H1 (cell line): ENCODE measurements around the gene RAD18. TPM values are rescaled to one million over a fixed set of nuclear protein-coding genes. Genes with fewer than 3 reads are reported as not detected.

Experiments used
- CTCF ChIA-PET: fragments of 300-600 bp; sonication (Branson Sonifier 250); formaldehyde crosslinking; loops from one replicate; lab custom pipeline; 2021; ENCODE audit not compliant: partially characterized antibody; lab: Charles Lee
- POLR2A ChIA-PET: fragments of 300-600 bp; sonication (Branson Sonifier 250); formaldehyde crosslinking; loops from one replicate; lab custom pipeline; 2021; ENCODE audit warnings: inconsistent platforms; ENCODE audit not compliant: partially characterized antibody; lab: Charles Lee
- DNase-seq, 2 experiments: peaks; one replicate each; pipeline versions ENCODE4 v3.0.0 to v3.0.0-alpha.2; 2010 to 2022; ENCODE audit warnings: low spot score in 2 of 2, low read depth in 1 of 2, mixed read lengths in 1 of 2
- FAIRE-seq: peaks from 2 replicates; lab custom pipeline; 2011; peaks lifted over from hg19 to GRCh38; lab: Jason Lieb, UNC
- H2AFZ ChIP-seq: 2 replicates; pipeline ENCODE4 v1.8.1; 2012; ENCODE audit warnings: low read length, inconsistent platforms
- H2AK5ac ChIP-seq: 2 replicates; pipeline ENCODE4 v1.6.1; 2013; ENCODE audit warnings: low read depth, low read length
- H2BK120ac ChIP-seq: replicated peaks from 2 replicates; pipeline ENCODE3; 2013; ENCODE audit warnings: low read depth, low read length, inconsistent platforms
- H2BK12ac ChIP-seq: 2 replicates; pipeline ENCODE4 v1.6.1; 2013; ENCODE audit warnings: low read depth, low read length
- H2BK15ac ChIP-seq: 2 replicates; pipeline ENCODE4 v1.6.1; 2013; ENCODE audit warnings: low read length
- H2BK20ac ChIP-seq: 2 replicates; pipeline ENCODE4 v1.6.1; 2013; ENCODE audit warnings: low read length
- H2BK5ac ChIP-seq: 2 replicates; pipeline ENCODE4 v1.6.1; 2013; ENCODE audit warnings: low read depth, low read length
- H3K14ac ChIP-seq: 2 replicates; pipeline ENCODE4 v1.6.1; 2013; ENCODE audit warnings: inconsistent platforms; ENCODE audit not compliant: insufficient read length
- H3K18ac ChIP-seq: 2 replicates; pipeline ENCODE4 v1.6.1; 2013; ENCODE audit warnings: low read length; ENCODE audit errors: extremely low read depth
- H3K23ac ChIP-seq: 2 replicates; pipeline ENCODE4 v1.6.1; 2013; ENCODE audit warnings: inconsistent platforms; ENCODE audit not compliant: insufficient read length
- H3K23me2 ChIP-seq: 2 replicates; pipeline ENCODE4 v1.6.1; 2013; ENCODE audit warnings: low read depth, low read length
- H3K27ac ChIP-seq: 2 replicates; pipeline ENCODE4 v1.6.1; 2011; ENCODE audit warnings: low read depth, low read length, inconsistent platforms
- H3K27me3 ChIP-seq, 4 experiments: replicated peaks in 1 of 4; 1 replicate in 1 of 4; 2 replicates in 3 of 4; pipeline versions ENCODE4 v1.6.1 to v1.8.1; 2011 to 2013; ENCODE audit warnings: low read length in 3 of 4, mild to moderate bottlenecking in 3 of 4, inconsistent platforms in 2 of 4, mixed read lengths in 2 of 4, moderate library complexity in 1 of 4; ENCODE audit not compliant: control insufficient read depth in 3 of 4, insufficient read depth in 3 of 4; ENCODE audit errors: extremely low read depth in 1 of 4
- H3K36me3 ChIP-seq, 4 experiments: 2 replicates each; pipeline versions ENCODE4 v1.6.1 to v1.8.1; 2011 to 2013; ENCODE audit warnings: mild to moderate bottlenecking in 4 of 4, low read length in 3 of 4, moderate library complexity in 2 of 4, control low read depth in 1 of 4, inconsistent platforms in 1 of 4; ENCODE audit not compliant: insufficient read depth in 4 of 4, control insufficient read depth in 2 of 4
- H3K4ac ChIP-seq: replicated peaks from 2 replicates; pipeline ENCODE3; 2013; ENCODE audit warnings: low read length, low read depth, mixed read lengths, inconsistent platforms; ENCODE audit not compliant: insufficient read length
- H3K4me1 ChIP-seq, 4 experiments: replicated peaks in 1 of 4; 1 replicate in 1 of 4; 2 replicates in 3 of 4; pipeline versions ENCODE4 v1.6.1 to v1.8.1; 2011 to 2013; ENCODE audit warnings: low read length in 3 of 4, inconsistent platforms in 2 of 4, mixed read lengths in 1 of 4; ENCODE audit not compliant: insufficient read depth in 4 of 4, control insufficient read depth in 3 of 4
- H3K4me2 ChIP-seq, 2 experiments: 2 replicates each; pipeline versions ENCODE4 v1.6.1 to v1.8.1; 2011 to 2013; ENCODE audit warnings: low read depth in 2 of 2, low read length in 2 of 2, control low read depth in 1 of 2, inconsistent platforms in 1 of 2, mild to moderate bottlenecking in 1 of 2; ENCODE audit not compliant: insufficient read depth in 1 of 2
- H3K4me3 ChIP-seq, 4 experiments: fragments of 200-600, 300-600 bp in 1 of 4; sonication (generic), shearing (Covaris generic), sonication (Bioruptor Twin) in 1 of 4; 2 replicates each; pipeline versions ENCODE4 v1.5.1 to v1.8.1; 2011 to 2016; ENCODE audit warnings: low read length in 4 of 4, low read depth in 3 of 4, control low read depth in 2 of 4, inconsistent platforms in 2 of 4, mild to moderate bottlenecking in 2 of 4, mixed read lengths in 1 of 4, moderate library complexity in 1 of 4; ENCODE audit not compliant: insufficient read depth in 2 of 4; ENCODE audit errors: extremely low read depth in 1 of 4
- H3K56ac ChIP-seq: replicated peaks from 2 replicates; pipeline ENCODE3; 2013; ENCODE audit warnings: low read depth, mild to moderate bottlenecking, mixed read lengths, low read length, inconsistent platforms; ENCODE audit not compliant: insufficient read length
- H3K79me1 ChIP-seq: 2 replicates; pipeline ENCODE4 v1.6.1; 2013; ENCODE audit warnings: low read depth, low read length, control low read depth
- H3K79me2 ChIP-seq, 2 experiments: 2 replicates each; pipeline versions ENCODE4 v1.6.1 to v1.8.1; 2012 to 2013; ENCODE audit warnings: low read length in 2 of 2, mild to moderate bottlenecking in 2 of 2, inconsistent platforms in 1 of 2; ENCODE audit not compliant: insufficient read depth in 2 of 2, control insufficient read depth in 1 of 2
- H3K9ac ChIP-seq, 4 experiments: replicated peaks in 1 of 4; 1 replicate in 1 of 4; 2 replicates in 3 of 4; pipeline versions ENCODE4 v1.6.1 to v1.8.1; 2011 to 2013; ENCODE audit warnings: low read depth in 3 of 4, low read length in 3 of 4, control low read depth in 2 of 4, mild to moderate bottlenecking in 2 of 4, moderate library complexity in 2 of 4, inconsistent platforms in 1 of 4; ENCODE audit errors: extremely low read depth in 1 of 4
- H3K9me3 ChIP-seq, 2 experiments: 2 replicates each; pipeline versions ENCODE4 v1.6.1 to v1.8.1; 2012 to 2013; ENCODE audit warnings: mild to moderate bottlenecking in 2 of 2, moderate library complexity in 2 of 2, control low read depth in 1 of 2, inconsistent platforms in 1 of 2, low read depth in 1 of 2, low read length in 1 of 2, mixed read lengths in 1 of 2; ENCODE audit not compliant: insufficient read depth in 2 of 2
- H4K20me1 ChIP-seq, 2 experiments: replicated peaks in 1 of 2; 2 replicates each; pipeline versions ENCODE3 to v1.8.1; 2011 to 2013; ENCODE audit warnings: inconsistent platforms in 2 of 2, low read length in 2 of 2, mild to moderate bottlenecking in 1 of 2; ENCODE audit not compliant: insufficient read depth in 2 of 2, control insufficient read depth in 1 of 2
- H4K5ac ChIP-seq: 2 replicates; pipeline ENCODE4 v1.6.1; 2013; ENCODE audit warnings: low read length, low read depth, mixed read lengths, inconsistent platforms; ENCODE audit not compliant: insufficient read length
- H4K8ac ChIP-seq: 2 replicates; pipeline ENCODE4 v1.8.0; 2013; ENCODE audit warnings: mild to moderate bottlenecking, moderate library complexity, low read length, inconsistent platforms; ENCODE audit not compliant: insufficient read depth; ENCODE audit errors: extremely low read depth
- H4K91ac ChIP-seq: replicated peaks from 2 replicates; pipeline ENCODE3; 2013; ENCODE audit warnings: low read length, mixed read lengths, inconsistent platforms; ENCODE audit not compliant: insufficient read length
- BACH1 ChIP-seq: IDR thresholded peaks from 2 replicates; pipeline ENCODE4 v1.6.1; 2012; ENCODE audit warnings: low read length, improper control_type of control experiment
- CEBPB ChIP-seq: IDR thresholded peaks from 2 replicates; pipeline ENCODE4 v1.6.1; 2012; ENCODE audit warnings: low read depth, low read length
- CHD2 ChIP-seq: IDR thresholded peaks from 2 replicates; pipeline ENCODE4 v1.6.1; 2012; ENCODE audit warnings: low read length, improper control_type of control experiment
- JUN ChIP-seq: IDR thresholded peaks from 2 replicates; pipeline ENCODE4 v1.6.1; 2011; ENCODE audit warnings: low read depth, mild to moderate bottlenecking, improper control_type of control experiment, low read length
- KDM1A ChIP-seq: fragments of 200-600, 300-600 bp; sonication (generic); IDR thresholded peaks from 2 replicates; pipeline ENCODE4 v1.7.1; 2016; ENCODE audit warnings: mild to moderate bottlenecking, low read length, borderline replicate concordance
- RFX5 ChIP-seq: IDR thresholded peaks from 2 replicates; pipeline ENCODE4 v1.6.1; 2011; ENCODE audit warnings: low read depth, low read length, improper control_type of control experiment, borderline replicate concordance
- RNF2 ChIP-seq: fragments of 200-900, 300-1000 bp; sonication (generic); IDR thresholded peaks from 2 replicates; pipeline ENCODE4 v1.7.1; 2016; ENCODE audit warnings: borderline replicate concordance, low read depth, mild to moderate bottlenecking, antibody characterized with exemption, low read length; ENCODE audit not compliant: poor library complexity, severe bottlenecking; ENCODE audit errors: missing control alignments
- SUZ12 ChIP-seq: fragments of 200-600 bp; sonication (generic); IDR thresholded peaks from 2 replicates; pipeline ENCODE4 v1.6.1; 2012; ENCODE audit warnings: mild to moderate bottlenecking, inconsistent platforms, low read length, moderate library complexity, mixed read lengths
- TBP ChIP-seq: IDR thresholded peaks from 2 replicates; pipeline ENCODE4 v1.6.1; 2011; ENCODE audit warnings: low read depth, low read length, improper control_type of control experiment
- WGBS, 2 experiments: shearing (Covaris generic) in 1 of 2; methylation state at CpG; one replicate each; pipeline versions ENCODE4 v1.1.6 to v1.1.7; 2013 to 2015; ENCODE audit warnings: low lambda C conversion rate in 2 of 2, mixed read lengths in 2 of 2, inconsistent platforms in 1 of 2, low coverage in 1 of 2, missing lambda C conversion rate in 1 of 2; ENCODE audit not compliant: insufficient replicate concordance in 2 of 2, insufficient coverage in 1 of 2, insufficient read length in 1 of 2; ENCODE audit errors: extremely low coverage in 1 of 2, missing lambda C conversion rate in 1 of 2; 5-methylcytosine and 5-hydroxymethylcytosine counted together
- polyA plus RNA-seq, 7 experiments: library from polyadenylated mRNA; depleted of rRNA in 3 of 7; stranded (reverse) in 5 of 7; unstranded in 2 of 7; fragments of >200 nt in 5 of 7; fragments of 200-250 nt in 2 of 7; gene quantifications; 1 replicate in 5 of 7; 2 replicates in 1 of 7; 4 replicates in 1 of 7; pipeline versions ENCODE4 v1.2.1 to v1.2.3, GENCODE V29; 2011 to 2013; ENCODE audit warnings: missing spikeins in 2 of 7, mixed read lengths in 2 of 7
- total RNA-seq: library from RNA; stranded (reverse); fragmentation: NEBNext Ultra II Directional; extraction: Animal tissue kit (Norgen Biotek cat#: 25700); gene quantifications from 2 replicates; pipeline ENCODE4 v1.2.1, GENCODE V29; 2021
- TF ChIP-seq, protein P1 (sequence below): IDR thresholded peaks from 2 replicates; pipeline ENCODE4 v1.6.1; 2012; ENCODE audit warnings: inconsistent platforms

The RAD18 gene
- total and polyA plus RNA-seq, 2 of the 8 experiments (the other 6 are each of a cell fraction or from before 2014, with no cell fraction given), result 13.0 to 23.2 TPM

DNA sequence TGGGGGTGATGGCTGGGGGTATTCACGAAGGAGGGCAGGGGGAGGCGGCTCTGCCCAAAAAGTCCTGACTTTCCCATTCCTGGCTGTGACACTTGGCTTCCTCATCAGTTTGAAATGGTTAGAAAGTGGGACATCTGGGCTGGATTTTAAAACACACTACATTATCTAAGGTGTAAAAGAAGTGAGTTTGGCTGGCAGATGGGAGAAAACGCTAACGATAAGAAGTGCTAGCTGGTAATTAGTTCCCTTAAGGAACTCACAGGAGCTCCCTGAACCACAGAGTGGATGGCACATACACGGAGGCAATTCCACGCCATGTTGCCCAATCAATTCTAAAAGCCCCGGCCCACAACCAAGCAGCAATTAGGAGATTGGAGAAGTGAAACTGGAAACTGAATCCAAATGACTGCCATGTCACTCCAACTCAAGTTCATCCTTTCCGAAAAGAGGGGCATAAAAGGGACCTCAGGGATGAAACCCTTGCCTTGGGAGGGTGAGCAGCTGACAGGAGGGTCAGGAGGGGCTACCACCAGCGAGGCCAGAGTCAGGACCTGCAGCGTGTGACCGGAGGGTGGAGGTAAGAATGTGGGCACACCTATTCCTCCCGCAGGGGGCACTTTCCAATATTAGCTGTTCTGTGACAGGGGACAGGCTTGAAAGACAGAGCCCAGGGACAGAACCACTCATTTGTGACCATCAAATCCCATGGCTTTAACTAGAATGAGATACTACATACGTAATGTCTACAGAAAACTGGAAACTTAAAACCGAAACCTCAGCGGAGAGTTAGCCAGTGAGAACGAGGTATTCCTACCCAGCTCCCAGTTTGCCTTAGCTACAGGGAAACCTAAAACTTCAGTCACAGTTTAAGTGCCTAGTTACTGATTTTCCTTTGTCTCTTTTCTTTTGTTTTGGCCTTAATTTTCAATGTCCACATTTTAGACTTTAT lies 98.6 kb downstream of the RAD18 start:
- no peak overlapping the region for H2BK120ac ChIP-seq
- no peak overlapping the region for H2BK12ac ChIP-seq
- no peaks in the 10 kb centered on the region for H3K27me3 ChIP-seq
- no peak overlapping the region for H4K5ac ChIP-seq
- no peak overlapping the region for H3K4ac ChIP-seq
- H4K91ac ChIP-seq, result no peak overlapping the region
- H3K27ac ChIP-seq, result no peak overlapping the region
- H3K79me2 ChIP-seq, result no peaks in the 10 kb centered on the region
- no peak overlapping the region for H3K18ac ChIP-seq
- H2AK5ac ChIP-seq, result no peak overlapping the region
- no peak overlapping the region for H3K4me2 ChIP-seq
- no peak for TF ChIP-seq CHD2
- TF ChIP-seq BACH1, result no peak
- no peak for TF ChIP-seq KDM1A
- no peak for TF ChIP-seq RFX5
- TF ChIP-seq, protein P1, sequence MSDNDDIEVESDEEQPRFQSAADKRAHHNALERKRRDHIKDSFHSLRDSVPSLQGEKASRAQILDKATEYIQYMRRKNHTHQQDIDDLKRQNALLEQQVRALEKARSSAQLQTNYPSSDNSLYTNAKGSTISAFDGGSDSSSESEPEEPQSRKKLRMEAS, result no peak
- no peak for TF ChIP-seq TBP
- TF ChIP-seq SUZ12, result no peak
- no peak for TF ChIP-seq CEBPB
- no peak for TF ChIP-seq JUN
- no peak for TF ChIP-seq RNF2
- ChIA-PET CTCF (interaction anchor here (2.0 kb wide), 2 partner anchors 13 to 16 kb away, joined by 4 to 6 read pairs; no protein-coding TSS in a partner anchor), POLR2A (interaction anchor here (0.9 kb wide), 1 partner anchor 9 kb away, joined by 3 read pairs; no protein-coding TSS in a partner anchor)
- H4K20me1 ChIP-seq, result no peaks in the 10 kb centered on the region
- H4K8ac ChIP-seq, result no peak overlapping the region
- no peaks in the 10 kb centered on the region for H3K23me2 ChIP-seq
- no peak overlapping the region for H2AFZ ChIP-seq
- H3K23ac ChIP-seq, result no peak overlapping the region
- no peak overlapping the region for H3K14ac ChIP-seq
- no peaks in the 10 kb centered on the region for H3K36me3 ChIP-seq
- no peak overlapping the region for H3K9ac ChIP-seq
- H3K56ac ChIP-seq, result no peak overlapping the region
- DNase-seq (no peak), FAIRE-seq (no peak)
- H2BK15ac ChIP-seq, result no peak overlapping the region
- H3K4me1 ChIP-seq, result peaks cover 0 to 2% (median 0%) of the 10 kb centered on the region in 4 experiments; a peak in 3 of 7 replicates
- WGBS, 2 experiments, result 92% methylated on average over 16 of the region's 16 CpGs; no CpG with 5 or more reads in 1 of the 2 experiments
- no peak overlapping the region for H2BK5ac ChIP-seq
- H3K79me1 ChIP-seq, result no peaks in the 10 kb centered on the region; the same call in 1 of the 2 replicates
- no peak overlapping the region for H3K4me3 ChIP-seq
- no peak overlapping the region for H2BK20ac ChIP-seq
- no peaks in the 10 kb centered on the region for H3K9me3 ChIP-seq
